ENCODE data around the gene EVA1B.

DNA sequence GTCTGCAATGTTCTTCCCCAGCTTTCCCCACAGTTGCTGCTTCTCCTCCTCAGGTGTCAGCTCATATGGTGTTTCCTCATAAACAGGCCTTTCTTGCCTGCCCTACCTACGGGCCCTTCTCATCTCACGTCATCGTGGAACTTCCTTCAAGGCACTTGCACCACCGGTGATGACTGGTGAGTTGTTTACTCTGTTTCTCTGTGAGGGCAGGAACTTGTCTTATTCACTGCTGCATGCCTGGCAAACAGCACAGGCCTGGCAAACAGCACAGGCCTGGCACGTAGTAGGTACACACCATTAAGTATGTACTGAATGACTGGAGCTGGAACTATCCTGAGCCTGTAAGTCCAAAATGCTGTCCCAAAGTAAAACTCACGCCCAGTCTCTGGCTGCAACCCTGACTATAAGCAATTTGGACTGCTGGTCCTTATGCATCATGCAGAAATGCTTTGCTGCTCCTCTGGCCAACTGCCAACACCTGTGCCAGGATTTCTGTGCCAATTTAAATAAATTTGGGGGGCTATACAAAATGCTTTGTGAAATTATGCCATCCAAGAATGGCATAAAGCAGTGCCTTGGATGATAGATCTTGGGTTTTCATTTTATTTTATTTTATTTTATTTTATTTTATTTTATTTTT, 36.6 kb upstream of the EVA1B start:
- TF ChIP-seq, protein P1, sequence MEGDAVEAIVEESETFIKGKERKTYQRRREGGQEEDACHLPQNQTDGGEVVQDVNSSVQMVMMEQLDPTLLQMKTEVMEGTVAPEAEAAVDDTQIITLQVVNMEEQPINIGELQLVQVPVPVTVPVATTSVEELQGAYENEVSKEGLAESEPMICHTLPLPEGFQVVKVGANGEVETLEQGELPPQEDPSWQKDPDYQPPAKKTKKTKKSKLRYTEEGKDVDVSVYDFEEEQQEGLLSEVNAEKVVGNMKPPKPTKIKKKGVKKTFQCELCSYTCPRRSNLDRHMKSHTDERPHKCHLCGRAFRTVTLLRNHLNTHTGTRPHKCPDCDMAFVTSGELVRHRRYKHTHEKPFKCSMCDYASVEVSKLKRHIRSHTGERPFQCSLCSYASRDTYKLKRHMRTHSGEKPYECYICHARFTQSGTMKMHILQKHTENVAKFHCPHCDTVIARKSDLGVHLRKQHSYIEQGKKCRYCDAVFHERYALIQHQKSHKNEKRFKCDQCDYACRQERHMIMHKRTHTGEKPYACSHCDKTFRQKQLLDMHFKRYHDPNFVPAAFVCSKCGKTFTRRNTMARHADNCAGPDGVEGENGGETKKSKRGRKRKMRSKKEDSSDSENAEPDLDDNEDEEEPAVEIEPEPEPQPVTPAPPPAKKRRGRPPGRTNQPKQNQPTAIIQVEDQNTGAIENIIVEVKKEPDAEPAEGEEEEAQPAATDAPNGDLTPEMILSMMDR (optimal IDR thresholded peaks at IDR 0.05 in 1 of 3, IDR thresholded peaks at IDR 0.05 in 1 of 3, conservative IDR thresholded peaks at IDR 0.05 in 1 of 3; ENCODE audit: extremely low read depth in 1 of 3, insufficient read depth in 2 of 3, low read length in 3 of 3) = no peak
- no peak for TF ChIP-seq EZH2 (IDR thresholded peaks at IDR 0.05; ENCODE audit: low read length)
